IPS-NIHi11 (cell line): ENCODE results near the gene LRRC37A2.
"Not testable (repeated sequence)": the region's sequence is repeated elsewhere in the genome, so short reads cannot be mapped to it uniquely, and the experiment has no call there.

ENCODE experiments used
- DNase-seq: peaks from one replicate; pipeline ENCODE4 v3.0.0; 2012; ENCODE audit warnings: mixed read lengths, low spot score

The LRRC37A2 gene

DNA sequence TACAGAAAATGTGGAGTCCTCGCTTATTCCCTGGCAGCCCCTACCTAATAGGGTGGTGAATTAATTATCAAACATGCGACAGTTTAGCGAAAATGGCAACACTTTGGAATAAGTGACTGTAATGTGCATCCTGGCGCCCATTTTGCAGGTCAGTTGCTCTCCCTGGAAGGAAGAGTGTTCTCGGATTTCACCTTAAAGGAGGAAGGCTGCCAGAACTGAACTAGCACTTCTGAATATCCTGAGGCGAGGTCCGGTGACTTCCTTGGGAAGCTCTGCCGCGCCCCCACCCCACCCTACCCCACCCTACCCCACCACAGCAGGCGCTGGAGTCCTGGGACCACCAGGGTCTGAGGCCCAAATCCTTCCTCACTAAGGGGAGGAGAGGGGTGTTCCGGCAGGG, at the start of gene LRRC37A2:
Gene LRRC37A2 (plus strand): TSS at position 301 of the 400 bp plus-strand sequence. CDS start 245 bp downstream, outside the sequence.
- not testable (repeated sequence) for DNase-seq

- DNase-seq = not testable (repeated sequence)
Measured at GRCh38 chr17:46467618-46468017, 44.6 kb upstream of the LRRC37A2 start.

- DNase-seq = not testable (repeated sequence)
Measured at GRCh38 chr17:46474489-46474888, 37.8 kb upstream of the LRRC37A2 start.

- DNase-seq = not testable (repeated sequence)
Measured at GRCh38 chr17:46475583-46475982, 36.7 kb upstream of the LRRC37A2 start.

DNA sequence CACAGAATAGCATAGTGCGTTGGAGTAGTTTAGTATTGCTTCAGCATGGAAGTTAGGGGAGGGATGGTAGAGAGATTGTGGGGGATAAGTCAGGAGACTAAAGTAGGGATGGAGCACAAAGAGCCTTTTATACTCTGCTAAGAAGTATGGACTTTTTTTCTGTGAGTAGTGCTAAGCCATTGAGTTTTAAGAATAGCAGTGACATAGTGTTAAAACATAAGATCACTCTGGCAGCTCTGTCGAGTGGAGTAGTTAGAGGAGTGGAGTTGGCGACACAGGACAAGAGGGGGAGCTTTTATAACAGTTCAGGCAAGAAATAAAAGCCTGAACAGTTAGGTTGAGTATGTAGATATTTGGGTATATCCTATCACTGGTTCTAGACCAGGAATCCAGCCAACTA, 33.4 kb upstream of the LRRC37A2 start:
- DNase-seq = not testable (repeated sequence)

DNA sequence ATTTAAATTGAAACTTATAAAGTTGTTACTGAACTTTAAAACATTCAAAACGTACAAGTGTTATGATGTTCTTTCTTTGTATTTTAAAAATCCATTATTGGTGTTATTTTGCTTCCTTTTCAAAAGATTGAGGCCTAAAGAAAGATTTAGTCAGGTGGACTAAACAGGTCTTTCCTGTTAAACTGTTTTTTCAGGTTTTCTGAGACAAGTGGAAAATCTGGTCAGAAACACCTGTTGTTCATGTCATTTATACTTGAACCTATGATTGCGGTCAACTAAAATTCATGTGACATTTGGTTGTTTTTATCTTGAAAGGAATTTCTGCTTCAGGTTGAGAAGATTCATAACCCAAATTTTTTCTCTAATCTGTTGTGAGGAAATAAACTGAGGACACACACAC, 31.0 kb upstream of the LRRC37A2 start:
- not testable (repeated sequence) for DNase-seq

GRCh38 chr17:46492021-46492420, 20.2 kb upstream of the LRRC37A2 start:
- DNase-seq = not testable (repeated sequence)

DNA sequence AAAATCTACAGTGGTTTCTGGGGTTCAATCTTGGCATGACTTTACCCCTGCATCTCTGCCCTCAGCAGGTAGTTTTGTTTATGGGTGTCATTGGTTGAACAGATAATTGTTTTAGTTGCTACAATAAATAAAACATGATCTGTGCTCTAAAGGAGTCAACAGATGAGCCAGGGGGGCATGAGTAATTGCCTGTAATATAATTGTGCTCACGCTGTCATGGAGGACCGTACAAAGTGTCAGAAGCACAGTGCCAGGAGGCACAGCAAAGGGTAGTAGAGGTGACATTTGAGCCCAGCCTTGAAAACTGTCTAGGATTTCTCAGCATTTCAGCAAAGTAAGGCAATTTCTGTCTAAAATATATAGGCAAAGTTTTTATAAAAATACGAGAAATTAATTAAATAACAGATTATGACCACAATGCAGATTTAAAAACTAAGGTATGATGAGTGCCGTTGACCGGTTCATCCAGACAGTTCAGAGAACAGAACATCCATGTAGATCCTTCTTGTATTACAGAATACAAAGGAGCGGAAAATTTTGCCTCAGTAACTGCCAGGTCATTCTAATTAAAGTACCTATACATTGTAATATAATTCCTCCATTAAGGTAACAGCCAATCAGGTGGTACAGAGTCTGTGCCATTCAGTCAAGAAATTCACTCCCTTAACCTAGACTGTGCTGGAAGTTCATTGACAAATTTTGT, 12.7 kb upstream of the LRRC37A2 start:
- DNase-seq = not testable (repeated sequence)

GRCh38 chr17:46505896-46506295, 6.4 kb upstream of the LRRC37A2 start:
- not testable (repeated sequence) for DNase-seq

DNA sequence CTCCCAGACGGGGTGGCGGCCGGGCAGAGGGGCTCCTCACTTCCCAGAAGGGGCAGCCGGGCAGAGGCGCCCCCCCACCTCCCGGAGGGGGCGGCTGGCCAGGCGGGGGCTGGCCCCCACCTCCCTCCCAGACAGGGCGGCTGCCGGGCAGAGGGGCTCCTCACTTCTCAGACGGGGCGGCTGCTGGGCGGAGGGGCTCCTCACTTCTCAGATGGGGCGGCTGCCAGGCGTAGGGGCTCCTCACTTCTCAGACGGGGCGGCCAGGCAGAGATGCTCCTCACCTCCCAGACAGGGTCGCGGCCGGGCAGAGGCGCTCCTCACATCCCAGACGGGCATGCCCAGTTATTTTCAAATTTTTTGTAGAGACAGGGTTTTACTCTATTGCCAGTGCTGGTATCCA, 22.4 kb downstream of the LRRC37A2 start:
- not testable (repeated sequence) for DNase-seq

DNA sequence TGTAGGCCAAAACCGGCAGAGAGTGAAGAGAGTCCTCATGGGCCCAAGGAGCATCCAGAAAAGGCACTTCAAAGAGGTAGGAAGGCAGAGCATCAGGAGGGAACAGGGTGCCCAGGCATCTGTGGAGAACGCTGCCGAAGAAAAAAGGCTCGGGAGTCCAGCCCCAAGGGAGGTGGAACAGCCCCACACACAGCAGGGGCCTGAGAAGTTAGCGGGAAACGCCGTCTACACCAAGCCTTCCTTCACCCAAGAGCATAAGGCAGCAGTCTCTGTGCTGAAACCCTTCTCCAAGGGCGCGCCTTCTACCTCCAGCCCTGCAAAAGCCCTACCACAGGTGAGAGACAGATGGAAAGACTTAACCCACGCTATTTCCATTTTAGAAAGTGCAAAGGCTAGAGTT, 36.3 kb downstream of the LRRC37A2 start:
- DNase-seq = not testable (repeated sequence)

GRCh38 chr17:46559155-46559554, 46.9 kb downstream of the LRRC37A2 start:
- DNase-seq = not testable (repeated sequence)

GRCh38 chr17:46560048-46560447, 47.8 kb downstream of the LRRC37A2 start:
- DNase-seq = not testable (repeated sequence)

GRCh38 chr17:46566284-46566683, 54.0 kb downstream of the LRRC37A2 start:
- DNase-seq = not testable (repeated sequence)

DNA sequence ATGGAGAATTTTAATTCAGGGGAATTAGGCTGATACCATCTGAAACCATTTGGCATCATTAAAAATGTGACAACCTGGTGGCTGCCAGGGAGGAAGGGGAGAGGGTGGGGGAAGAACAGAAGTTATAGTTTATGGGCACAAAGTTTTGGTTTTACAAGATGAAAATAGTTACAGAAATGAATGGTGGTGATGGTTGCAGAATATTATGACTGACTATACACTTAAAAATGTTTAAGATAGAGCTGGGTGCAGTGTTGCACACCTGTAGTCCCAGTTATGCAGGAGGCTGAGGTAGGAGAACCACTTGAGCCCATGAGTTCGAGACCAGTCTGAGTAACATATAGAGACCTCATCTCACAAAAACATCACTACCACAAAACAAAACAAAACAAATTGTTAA, 54.7 kb downstream of the LRRC37A2 start:
- DNase-seq = not testable (repeated sequence)

DNA sequence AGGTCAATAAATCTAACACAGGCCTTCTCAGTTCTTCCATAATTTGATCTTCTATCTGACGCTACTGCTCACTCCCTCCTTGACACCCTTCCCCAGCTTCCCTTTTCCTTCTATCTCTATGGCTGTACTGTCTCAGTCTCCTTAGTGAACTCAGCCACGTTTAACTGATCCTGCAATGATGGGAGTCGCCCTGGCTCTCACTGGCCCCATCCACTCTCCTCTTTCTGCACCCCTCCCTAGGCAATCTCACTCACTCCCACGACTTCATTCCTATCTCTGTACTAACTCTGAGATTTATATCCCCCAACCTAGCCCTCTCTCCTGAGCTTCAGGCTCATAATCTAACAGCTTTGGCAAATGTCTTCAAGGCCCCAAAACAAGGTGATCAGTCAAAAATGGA, 59.5 kb downstream of the LRRC37A2 start:
- DNase-seq = not testable (repeated sequence)

GRCh38 chr17:46579083-46580075, 67.1 kb downstream of the LRRC37A2 start, which contains the start of gene ARL17A:
Gene ARL17A (minus strand): TSS chr17:46579691. CDS start chr17:46576322, 3,369 bp downstream.
- DNase-seq = not testable (repeated sequence)

GRCh38 chr17:46580082-46580481, 67.8 kb downstream of the LRRC37A2 start:
- not testable (repeated sequence) for DNase-seq

DNA sequence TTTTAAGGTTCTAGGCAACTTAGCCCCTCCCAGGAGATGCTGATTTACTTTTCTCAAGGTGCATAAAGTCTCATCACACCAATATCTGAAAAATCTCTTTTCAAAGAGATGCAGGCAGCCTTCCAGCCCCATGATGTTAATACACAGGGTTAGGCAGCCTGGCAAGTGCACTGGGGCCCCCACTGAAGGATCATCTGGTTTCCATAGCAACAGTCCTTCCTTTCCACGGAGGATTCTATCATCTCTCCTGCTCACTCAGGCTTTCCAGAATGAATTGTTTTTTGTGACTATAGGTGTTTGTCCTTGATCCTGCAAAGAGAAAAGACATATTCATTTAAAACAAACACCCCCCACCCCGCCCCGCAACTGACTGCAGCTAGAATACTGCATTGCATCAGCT, 73.2 kb downstream of the LRRC37A2 start:
- not testable (repeated sequence) for DNase-seq

DNA sequence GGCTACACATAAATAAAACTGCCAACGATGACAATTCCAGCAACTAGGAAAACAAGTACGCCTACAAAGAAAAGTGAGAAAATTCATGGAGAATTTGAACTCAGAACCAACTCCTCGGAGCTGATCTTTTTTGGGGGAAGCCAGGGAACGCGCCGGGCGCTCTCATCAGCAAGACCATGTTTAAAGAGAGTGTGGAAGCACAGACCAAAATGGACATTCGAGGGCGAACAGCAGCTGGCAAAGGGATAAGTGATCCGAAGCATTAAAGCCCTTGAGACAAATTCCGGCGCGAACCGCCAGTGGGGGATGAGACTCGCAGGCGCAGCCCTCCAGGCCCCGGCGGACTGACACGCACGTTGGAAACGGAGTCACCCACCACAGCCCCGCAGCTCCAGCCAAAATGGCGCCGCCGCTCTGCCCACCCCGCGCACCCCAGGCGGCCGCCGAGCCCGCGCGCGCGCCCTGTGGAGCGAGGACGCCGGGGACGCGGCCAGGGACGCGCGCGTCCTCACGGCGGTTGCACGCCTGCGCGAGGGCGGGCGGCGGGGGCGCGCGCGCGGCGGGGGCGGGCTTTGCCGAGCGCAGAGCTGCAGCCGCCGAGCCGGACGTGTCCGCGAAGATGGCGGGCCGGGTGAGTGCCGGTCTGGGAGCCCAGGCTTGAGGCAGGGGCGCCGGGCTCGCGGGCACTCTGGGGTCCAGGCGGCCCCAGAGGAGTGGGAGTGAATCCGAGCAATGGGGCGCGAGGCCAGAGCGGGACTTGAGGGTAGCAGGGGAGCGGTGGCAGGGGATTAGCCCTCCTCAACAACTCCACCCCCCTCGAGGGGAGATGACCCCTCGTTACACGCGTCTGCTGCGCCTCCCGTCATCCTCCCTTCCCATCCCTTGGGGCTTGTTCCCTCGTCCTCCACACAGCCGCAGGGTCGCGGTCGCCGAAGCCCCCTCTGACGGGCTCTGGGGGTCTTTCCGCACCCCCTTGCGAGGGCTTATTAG, 78.2 kb downstream of the LRRC37A2 start, which contains the start of gene NSF:
Gene NSF (plus strand): TSS at position 513 of the 990 bp plus-strand sequence. CDS start 107 bp downstream, at position 620.
- not testable (repeated sequence) for DNase-seq

DNA sequence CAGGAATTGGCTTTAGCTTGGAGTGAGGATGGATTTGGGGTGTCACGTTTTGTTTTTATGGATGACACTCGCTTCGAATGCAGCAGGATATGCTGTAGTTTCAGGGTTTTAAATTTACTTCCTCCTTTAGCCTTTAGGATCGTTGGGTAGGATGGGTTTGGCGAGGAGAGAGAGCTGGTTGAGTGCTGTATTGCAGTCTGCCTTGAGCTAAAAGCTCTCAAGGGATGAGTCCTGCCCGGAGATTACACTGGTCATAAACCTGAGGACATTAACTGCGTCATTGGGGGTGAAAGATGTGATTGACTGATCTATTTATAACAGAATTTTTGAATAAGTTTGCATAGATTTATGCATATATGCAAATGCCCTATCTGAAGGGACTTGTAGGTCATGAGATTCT, 79.1 kb downstream of the LRRC37A2 start:
- DNase-seq = not testable (repeated sequence)
